ENCODE results near the gene ALKBH7. TPM values are rescaled to one million over a fixed set of nuclear protein-coding genes. Genes with fewer than 3 reads are reported as not detected.

ALKBH7 gene
- total and polyA plus RNA-seq, 2 of the 13 experiments (the other 11 are each of a cell fraction or from before 2014, with no cell fraction given): 29.6 to 45.9 TPM

- TF ChIP-seq ZFAT (CRISPR knock-in tag; conservative IDR thresholded peaks at IDR 0.05): no peak
- no peak for TF ChIP-seq ZNF263 (CRISPR knock-in tag; IDR thresholded peaks at IDR 0.05)
- TF ChIP-seq ERF (CRISPR knock-in tag; IDR thresholded peaks at IDR 0.05): no peak
- TF ChIP-seq, protein P1, sequence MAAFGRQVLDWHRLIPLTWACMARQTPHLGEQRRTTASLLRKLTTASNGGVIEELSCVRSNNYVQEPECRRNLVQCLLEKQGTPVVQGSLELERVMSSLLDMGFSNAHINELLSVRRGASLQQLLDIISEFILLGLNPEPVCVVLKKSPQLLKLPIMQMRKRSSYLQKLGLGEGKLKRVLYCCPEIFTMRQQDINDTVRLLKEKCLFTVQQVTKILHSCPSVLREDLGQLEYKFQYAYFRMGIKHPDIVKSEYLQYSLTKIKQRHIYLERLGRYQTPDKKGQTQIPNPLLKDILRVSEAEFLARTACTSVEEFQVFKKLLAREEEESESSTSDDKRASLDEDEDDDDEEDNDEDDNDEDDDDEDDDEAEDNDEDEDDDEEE (CRISPR knock-in tag; IDR thresholded peaks at IDR 0.05): peak; percentile 41; the same call in 1 of the 2 replicates
- no peak for TF ChIP-seq KMT2A (CRISPR knock-in tag; IDR thresholded peaks at IDR 0.05)
- TF ChIP-seq ZBTB44 (CRISPR knock-in tag; IDR thresholded peaks at IDR 0.05): no peak
Observed at GRCh38 chr19:6393983-6394412, 21.4 kb downstream of the ALKBH7 start (continued).

- Histone ChIP-seq H3K79me2 (ENCODE audit: insufficient read depth, low read length) (peaks cover 18% of the 10 kb centered on the region), H3K27me3 (ENCODE audit: control insufficient read depth in 1 of 2, insufficient read depth in 2 of 2, low read length in 2 of 2) (no peaks in the 10 kb centered on the region; a peak in 1 of 5 replicates), H3K27ac (ENCODE audit: extremely low read length, insufficient read depth, low read length) (no peak overlapping the region), H3K9me3 (ENCODE audit: low read length) (no peaks in the 10 kb centered on the region), H3K9ac (ENCODE audit: insufficient read depth, low read depth, low read length) (no peak overlapping the region), H3K4me2 (ENCODE audit: low read depth, low read length) (no peak overlapping the region), H3K4me3 (replicated peaks in 1 of 3; ENCODE audit: insufficient read depth in 1 of 3, low read depth in 2 of 3, low read length in 3 of 3) (no peak overlapping the region), H3K36me3 (replicated peaks in 1 of 2; ENCODE audit: control insufficient read depth in 1 of 2, insufficient read depth in 2 of 2, low read length in 2 of 2) (peaks cover 1 to 6% of the 10 kb centered on the region in 2 experiments; a peak in 2 of 5 replicates), H2AFZ (ENCODE audit: low read length) (no peak overlapping the region), H3K4me1 (ENCODE audit: insufficient read depth, low read length) (peaks cover 24% of the 10 kb centered on the region), H4K20me1 (ENCODE audit: insufficient read depth, low read length) (no peaks in the 10 kb centered on the region)
- DNase-seq (ENCODE audit: low spot score): no peak
- ChIA-PET CTCF (ENCODE audit: low intra/inter-chr PET ratio, low total read pairs) (no interaction called here), POLR2A (interaction anchor here (5.5 kb wide), 1 partner anchor 22 kb away, joined by 45 read pairs; the partner anchor contains the start of gene ALKBH7)
- BruUV-seq (replicated peaks): no TSS peak
- ATAC-seq: no peak
- no peak for FAIRE-seq
- 86% methylated on average over 3 of the region's 3 CpGs for WGBS (ENCODE audit: low lambda C conversion rate)
- intact Hi-C loops (cut with micrococcal nuclease; ENCODE audit: unreplicated experiment) (no loop called here), in situ Hi-C loops (cut with HindIII; ENCODE audit: extremely low pct_ligation_motif_present, low pct_unique_long_range_greater_than_20kb) (no loop called here)
- TF ChIP-seq ZNF3 (CRISPR knock-in tag; IDR thresholded peaks at IDR 0.05): no peak
- TF ChIP-seq ZNF510 (CRISPR knock-in tag; IDR thresholded peaks at IDR 0.05; ENCODE audit: low read depth): no peak
- no peak for TF ChIP-seq ZNF101 (CRISPR knock-in tag; IDR thresholded peaks at IDR 0.05; ENCODE audit: borderline replicate concordance, low read depth)
- no peak for TF ChIP-seq SYNCRIP (IDR thresholded peaks at IDR 0.05; ENCODE audit: insufficient read depth, low read depth, low read length)
- TF ChIP-seq, protein P2, sequence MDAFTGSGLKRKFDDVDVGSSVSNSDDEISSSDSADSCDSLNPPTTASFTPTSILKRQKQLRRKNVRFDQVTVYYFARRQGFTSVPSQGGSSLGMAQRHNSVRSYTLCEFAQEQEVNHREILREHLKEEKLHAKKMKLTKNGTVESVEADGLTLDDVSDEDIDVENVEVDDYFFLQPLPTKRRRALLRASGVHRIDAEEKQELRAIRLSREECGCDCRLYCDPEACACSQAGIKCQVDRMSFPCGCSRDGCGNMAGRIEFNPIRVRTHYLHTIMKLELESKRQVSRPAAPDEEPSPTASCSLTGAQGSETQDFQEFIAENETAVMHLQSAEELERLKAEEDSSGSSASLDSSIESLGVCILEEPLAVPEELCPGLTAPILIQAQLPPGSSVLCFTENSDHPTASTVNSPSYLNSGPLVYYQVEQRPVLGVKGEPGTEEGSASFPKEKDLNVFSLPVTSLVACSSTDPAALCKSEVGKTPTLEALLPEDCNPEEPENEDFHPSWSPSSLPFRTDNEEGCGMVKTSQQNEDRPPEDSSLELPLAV (CRISPR knock-in tag; conservative IDR thresholded peaks at IDR 0.05; ENCODE audit: low read depth): no peak
- no peak for TF ChIP-seq PAF1 (CRISPR knock-in tag; IDR thresholded peaks at IDR 0.05)
- no peak for TF ChIP-seq SRF (IDR thresholded peaks at IDR 0.05; ENCODE audit: low read depth, low read length)
- no peak for TF ChIP-seq LCORL (IDR thresholded peaks at IDR 0.05)
- no peak for TF ChIP-seq LCORL (CRISPR knock-in tag; IDR thresholded peaks at IDR 0.05)
- TF ChIP-seq, protein P3, sequence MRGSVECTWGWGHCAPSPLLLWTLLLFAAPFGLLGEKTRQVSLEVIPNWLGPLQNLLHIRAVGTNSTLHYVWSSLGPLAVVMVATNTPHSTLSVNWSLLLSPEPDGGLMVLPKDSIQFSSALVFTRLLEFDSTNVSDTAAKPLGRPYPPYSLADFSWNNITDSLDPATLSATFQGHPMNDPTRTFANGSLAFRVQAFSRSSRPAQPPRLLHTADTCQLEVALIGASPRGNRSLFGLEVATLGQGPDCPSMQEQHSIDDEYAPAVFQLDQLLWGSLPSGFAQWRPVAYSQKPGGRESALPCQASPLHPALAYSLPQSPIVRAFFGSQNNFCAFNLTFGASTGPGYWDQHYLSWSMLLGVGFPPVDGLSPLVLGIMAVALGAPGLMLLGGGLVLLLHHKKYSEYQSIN (CRISPR knock-in tag; IDR thresholded peaks at IDR 0.05; ENCODE audit: borderline replicate concordance): no peak
- TF ChIP-seq ZNF777 (CRISPR knock-in tag; IDR thresholded peaks at IDR 0.05): no peak
- TF ChIP-seq NRL (CRISPR knock-in tag; IDR thresholded peaks at IDR 0.05; ENCODE audit: borderline replicate concordance): no peak
- no peak for TF ChIP-seq THAP11 (CRISPR knock-in tag; IDR thresholded peaks at IDR 0.05)
Observed at GRCh38 chr19:6394831-6395230, 22.2 kb downstream of the ALKBH7 start.
